Stimulated activated CD4-positive, alpha-beta T cell treated with anti-CD3 and anti-CD28 coated beads, TNF-alpha, amount 100 ng/mL, for 1 hour (primary cell): ENCODE measurements around the gene OR1D5.
A peak's percentile ranks its signal among the peaks of the same experiment; 100 is the strongest.
"Not testable (repeated sequence)": the region's sequence is repeated elsewhere in the genome, so short reads cannot be mapped to it uniquely, and the experiment has no call there.

Experiments
- DNase-seq, 3 donors: peaks; one replicate each; pipeline ENCODE4 v3.0.0-alpha.2; 2020; ENCODE audit warnings: low read depth in 3 of 3, low spot score in 1 of 3

Gene OR1D5

GRCh38 chr17:3032258-3033247, 30.9 kb downstream of the OR1D5 start:
- no peak for DNase-seq

GRCh38 chr17:3030852-3031470, 32.4 kb downstream of the OR1D5 start:
- not testable (repeated sequence) for DNase-seq

GRCh38 chr17:3030096-3030495, 33.3 kb downstream of the OR1D5 start:
- no peak for DNase-seq

- DNase-seq = no peak
These were observed 34.0 kb downstream of the OR1D5 start for GRCh38 chr17:3029213-3029913.

- no peak for DNase-seq
These were observed 35.4 kb downstream of the OR1D5 start for GRCh38 chr17:3027786-3028532.

- no peak for DNase-seq
These were observed 36.3 kb downstream of the OR1D5 start for GRCh38 chr17:3026856-3027751.

- DNase-seq = no peak
These were observed 37.1 kb downstream of the OR1D5 start for GRCh38 chr17:3026125-3026855.

GRCh38 chr17:3025421-3026124, 37.8 kb downstream of the OR1D5 start:
- DNase-seq = no peak

- DNase-seq = no peak
These were observed 39.1 kb downstream of the OR1D5 start for GRCh38 chr17:3024346-3024745.

GRCh38 chr17:3022197-3022596, 41.2 kb downstream of the OR1D5 start:
- DNase-seq = no peak

GRCh38 chr17:3020381-3020780, 43.0 kb downstream of the OR1D5 start:
- no peak for DNase-seq

- DNase-seq = no peak
These were observed 43.6 kb downstream of the OR1D5 start for GRCh38 chr17:3019761-3020160.

- DNase-seq = no peak
These were observed 45.5 kb downstream of the OR1D5 start for GRCh38 chr17:3017936-3018335.

- DNase-seq = no peak
These were observed 47.5 kb downstream of the OR1D5 start for GRCh38 chr17:3015890-3016289.

GRCh38 chr17:3012926-3013581, 50.4 kb downstream of the OR1D5 start:
- peak; percentile 19 to 41 (median 31) for DNase-seq
